Tibial artery (tissue), 4 donors: Measurements from ENCODE around the gene SURF4.

Experiments
- DNase-seq, 2 donors: peaks; one replicate each; pipeline ENCODE4 v3.0.0-alpha.2; 2019
- H3K27ac ChIP-seq, 2 donors: fragments of 200-600 bp; sonication (generic) in 1 of 2; 1 replicate in 1 of 2; 2 replicates in 1 of 2; pipeline ENCODE4 v1.5.1; 2018 to 2019; ENCODE audit warnings: mild to moderate bottlenecking in 1 of 2
- H3K27me3 ChIP-seq, 2 donors: fragments of 200-600 bp; sonication (generic) in 1 of 2; one replicate each; pipeline versions ENCODE4 v1.5.1 to v1.6.0; 2016 to 2019
- H3K36me3 ChIP-seq, 3 donors: fragments of 200-600 bp; sonication (generic) in 2 of 3; one replicate each; pipeline ENCODE4 v1.5.1; 2016 to 2019; ENCODE audit warnings: mild to moderate bottlenecking in 2 of 3
- H3K4me1 ChIP-seq, 4 donors: fragments of 200-600 bp; sonication (generic) in 2 of 4; 1 replicate in 3 of 4; 2 replicates in 1 of 4; pipeline ENCODE4 v1.5.1; 2016 to 2019
- H3K4me3 ChIP-seq, 2 donors: fragments of 200-600 bp; sonication (generic) in 1 of 2; 1 replicate in 1 of 2; 2 replicates in 1 of 2; pipeline ENCODE4 v1.5.1; 2018 to 2019; ENCODE audit warnings: mild to moderate bottlenecking in 2 of 2
- H3K9me3 ChIP-seq, 3 donors: fragments of 200-600 bp; sonication (generic) in 1 of 3; one replicate each; pipeline ENCODE4 v1.5.1; 2016 to 2019
- CTCF ChIP-seq, 2 experiments: fragments of 200-600 bp in 1 of 2; fragments of 450-650 bp in 1 of 2; IDR thresholded peaks; one replicate each; pipeline ENCODE4 v1.5.1; 2017 to 2019; ENCODE audit warnings: antibody characterized with exemption in 2 of 2, mild to moderate bottlenecking in 1 of 2, moderate library complexity in 1 of 2
- intact Hi-C: fragments of 100-400 bp; cut with DNase I; formaldehyde crosslinking; loops from one replicate; pipeline ENCODE4 v1.15.0; 2023; ENCODE audit warnings: low total_unique reads

The SURF4 gene

GRCh38 chr9:133389025-133389557 lies 13.2 kb upstream of the SURF4 start:
- H3K4me1 ChIP-seq = no peaks in the 10 kb centered on the region
- no peak for DNase-seq
- no peak overlapping the region for H3K4me3 ChIP-seq
- no peaks in the 10 kb centered on the region for H3K9me3 ChIP-seq
- intact Hi-C loops = no loop called here
- H3K36me3 ChIP-seq = no peaks in the 10 kb centered on the region
- H3K27ac ChIP-seq = no peak overlapping the region
- TF ChIP-seq CTCF (IDR thresholded peaks at IDR 0.05) = no peak
- H3K27me3 ChIP-seq = peaks cover 0 to 27% of the 10 kb centered on the region in 2 donors

GRCh38 chr9:133387680-133388079 lies 11.8 kb upstream of the SURF4 start:
- Histone ChIP-seq H3K27ac (no peak overlapping the region), H3K27me3 (peaks cover 0 to 17% of the 10 kb centered on the region in 2 donors), H3K9me3 (no peaks in the 10 kb centered on the region), H3K4me3 (no peak overlapping the region), H3K4me1 (no peaks in the 10 kb centered on the region), H3K36me3 (no peaks in the 10 kb centered on the region)
- TF ChIP-seq CTCF (IDR thresholded peaks at IDR 0.05) = no peak
- intact Hi-C loops = no loop called here
- no peak for DNase-seq

- Histone ChIP-seq H3K9me3 (no peaks in the 10 kb centered on the region), H3K4me1 (no peaks in the 10 kb centered on the region), H3K4me3 (no peak overlapping the region), H3K36me3 (no peaks in the 10 kb centered on the region), H3K27ac (no peak overlapping the region), H3K27me3 (peaks cover 0 to 17% of the 10 kb centered on the region in 2 donors)
- no peak for DNase-seq
- intact Hi-C loops = no loop called here
- no peak for TF ChIP-seq CTCF (IDR thresholded peaks at IDR 0.05)
Observed at GRCh38 chr9:133386338-133386737, 10.5 kb upstream of the SURF4 start.

GRCh38 chr9:133385452-133385851 lies 9.6 kb upstream of the SURF4 start:
- H3K4me1 ChIP-seq = no peaks in the 10 kb centered on the region
- no peaks in the 10 kb centered on the region for H3K9me3 ChIP-seq
- no peak overlapping the region for H3K4me3 ChIP-seq
- H3K27me3 ChIP-seq = peaks cover 0 to 11% of the 10 kb centered on the region in 2 donors
- intact Hi-C loops = no loop called here
- no peak for DNase-seq
- H3K36me3 ChIP-seq = no peaks in the 10 kb centered on the region
- no peak for TF ChIP-seq CTCF (IDR thresholded peaks at IDR 0.05)
- H3K27ac ChIP-seq = no peak overlapping the region

- Histone ChIP-seq H3K4me3 (no peak overlapping the region), H3K36me3 (no peaks in the 10 kb centered on the region), H3K9me3 (no peaks in the 10 kb centered on the region), H3K4me1 (no peaks in the 10 kb centered on the region), H3K27ac (no peak overlapping the region), H3K27me3 (peaks cover 0 to 6% of the 10 kb centered on the region in 2 donors)
- no peak for DNase-seq
- TF ChIP-seq CTCF (IDR thresholded peaks at IDR 0.05) = no peak
- intact Hi-C loops = no loop called here
Observed at GRCh38 chr9:133384736-133385321, 9.0 kb upstream of the SURF4 start.
